Kidney (tissue), 14 donors: ENCODE measurements around the gene GRK1. TPM values are rescaled to one million over a fixed set of nuclear protein-coding genes. Genes with fewer than 3 reads are reported as not detected.

ENCODE experiments used
- DNase-seq, 5 donors: peaks; one replicate each; pipeline ENCODE4 v3.0.0-alpha.2; 2013 to 2020
- FAIRE-seq: peaks from 2 replicates; lab custom pipeline; 2012; peaks lifted over from hg19 to GRCh38; lab: Jason Lieb, UNC
- H3K27ac ChIP-seq, 2 donors: one replicate each; pipeline ENCODE4 v1.7.0; 2013; ENCODE audit warnings: low read depth in 2 of 2, low read length in 2 of 2, inconsistent platforms in 1 of 2
- H3K27me3 ChIP-seq: one replicate; pipeline ENCODE4 v1.7.1; 2013; ENCODE audit warnings: low read length, inconsistent platforms; ENCODE audit not compliant: control insufficient read depth, insufficient read depth
- H3K36me3 ChIP-seq, 3 donors: one replicate each; pipeline versions ENCODE4 v1.7.0 to v1.7.1; 2013; ENCODE audit warnings: low read length in 3 of 3, control low read depth in 1 of 3, inconsistent platforms in 1 of 3; ENCODE audit not compliant: insufficient read depth in 3 of 3, control insufficient read depth in 2 of 3
- H3K4me1 ChIP-seq, 3 donors: one replicate each; pipeline versions ENCODE4 v1.7.0 to v1.7.1; 2013; ENCODE audit warnings: low read length in 3 of 3, inconsistent platforms in 1 of 3, low read depth in 1 of 3; ENCODE audit not compliant: control insufficient read depth in 2 of 3, insufficient read depth in 2 of 3
- H3K4me3 ChIP-seq, 3 donors: one replicate each; pipeline versions ENCODE4 v1.7.0 to v1.8.1; 2013; ENCODE audit warnings: low read length in 3 of 3, control low read depth in 1 of 3, inconsistent platforms in 1 of 3
- H3K9ac ChIP-seq, 3 donors: one replicate each; pipeline versions ENCODE4 v1.7.0 to v1.7.1; 2013; ENCODE audit warnings: low read length in 3 of 3, control low read depth in 1 of 3, inconsistent platforms in 1 of 3
- H3K9me3 ChIP-seq, 3 donors: one replicate each; pipeline versions ENCODE4 v1.7.0 to v1.7.1; 2013; ENCODE audit warnings: low read length in 3 of 3, control low read depth in 1 of 3, inconsistent platforms in 1 of 3; ENCODE audit not compliant: control insufficient read depth in 2 of 3, insufficient read depth in 1 of 3
- intact Hi-C: fragments of 100-400 bp; cut with DNase I; formaldehyde crosslinking; loops from one replicate; pipeline ENCODE4 v1.11.1; 2022
- polyA plus RNA-seq: library from polyadenylated mRNA; stranded (reverse); fragments of 350-450 nt; fragmentation: Illumina TruSeq; extraction: RNeasy Lipid Tissue Mini Kit (QIAGEN cat#74804); gene quantifications from one replicate; pipeline ENCODE4 v1.2.3, GENCODE V29; 2014; ENCODE audit warnings: low read depth, low replicate concordance; ENCODE audit not compliant: insufficient read depth
- total RNA-seq: library from RNA; stranded (reverse); fragmentation: NEBNext Ultra II Directional; extraction: Animal tissue kit (Norgen Biotek cat#: 25700); gene quantifications from one replicate; pipeline ENCODE4 v1.2.1, GENCODE V29; 2021
- TF ChIP-seq, protein P1 (sequence below): IDR thresholded peaks from 3 replicates; pipeline ENCODE4 v1.5.1; 2012; ENCODE audit warnings: mild to moderate bottlenecking, moderate library complexity, borderline replicate concordance; ENCODE audit not compliant: insufficient read depth; ENCODE audit errors: extremely low read depth
- donor health status: control.
- donor health status: control.
- donor health status: control.
- donor health status: control.
- donor health status: control.
- donor health status: DM: yes; HTN: yes; CAD: no.
- donor health status: Normal renal cell carcinoma (clear cell type).

GRK1 gene
- total and polyA plus RNA-seq, 2 donors from 2014 or later: not detected

GRCh38 chr13:113759525-113760137 lies 92.6 kb downstream of the GRK1 start:
- TF ChIP-seq, protein P1, sequence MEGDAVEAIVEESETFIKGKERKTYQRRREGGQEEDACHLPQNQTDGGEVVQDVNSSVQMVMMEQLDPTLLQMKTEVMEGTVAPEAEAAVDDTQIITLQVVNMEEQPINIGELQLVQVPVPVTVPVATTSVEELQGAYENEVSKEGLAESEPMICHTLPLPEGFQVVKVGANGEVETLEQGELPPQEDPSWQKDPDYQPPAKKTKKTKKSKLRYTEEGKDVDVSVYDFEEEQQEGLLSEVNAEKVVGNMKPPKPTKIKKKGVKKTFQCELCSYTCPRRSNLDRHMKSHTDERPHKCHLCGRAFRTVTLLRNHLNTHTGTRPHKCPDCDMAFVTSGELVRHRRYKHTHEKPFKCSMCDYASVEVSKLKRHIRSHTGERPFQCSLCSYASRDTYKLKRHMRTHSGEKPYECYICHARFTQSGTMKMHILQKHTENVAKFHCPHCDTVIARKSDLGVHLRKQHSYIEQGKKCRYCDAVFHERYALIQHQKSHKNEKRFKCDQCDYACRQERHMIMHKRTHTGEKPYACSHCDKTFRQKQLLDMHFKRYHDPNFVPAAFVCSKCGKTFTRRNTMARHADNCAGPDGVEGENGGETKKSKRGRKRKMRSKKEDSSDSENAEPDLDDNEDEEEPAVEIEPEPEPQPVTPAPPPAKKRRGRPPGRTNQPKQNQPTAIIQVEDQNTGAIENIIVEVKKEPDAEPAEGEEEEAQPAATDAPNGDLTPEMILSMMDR: no peak
- Histone ChIP-seq H3K27ac (peak overlapping the region; percentile 6 to 55), H3K27me3 (peaks cover 4% of the 10 kb centered on the region), H3K4me3 (peak overlapping the region; percentile 62 to 85 (median 71)), H3K36me3 (no peaks in the 10 kb centered on the region), H3K9me3 (no peaks in the 10 kb centered on the region), H3K9ac (peak overlapping the region in 2 of 3 donors; percentile 41 to 63), H3K4me1 (no peaks in the 10 kb centered on the region)
- intact Hi-C loops: no loop called here
- DNase-seq (peak in 4 of 5 donors; percentile 29 to 65 (median 36)), FAIRE-seq (no peak)

DNA sequence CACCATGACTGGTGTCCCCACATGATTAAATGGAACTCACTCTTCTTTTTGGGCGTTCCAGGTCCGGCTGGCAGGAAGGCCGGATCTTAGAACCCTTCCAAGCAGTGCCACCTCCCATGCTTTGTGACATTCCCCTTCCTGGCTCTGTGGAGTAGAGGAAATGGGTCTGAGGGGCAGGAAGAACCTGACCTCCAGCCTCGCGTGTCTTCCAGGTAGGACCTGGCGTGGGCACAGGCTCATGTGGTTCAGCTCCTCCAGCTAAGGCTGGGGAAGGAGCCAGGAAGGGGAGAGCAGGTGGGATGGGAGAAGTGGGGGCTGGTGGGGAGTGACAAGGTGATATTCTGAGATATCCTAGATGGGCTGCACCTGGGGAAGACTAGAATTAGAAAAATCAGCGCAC lies 94.1 kb downstream of the GRK1 start:
- Histone ChIP-seq H3K27me3 (peaks cover 4% of the 10 kb centered on the region), H3K9me3 (no peaks in the 10 kb centered on the region), H3K9ac (no peak overlapping the region), H3K36me3 (no peaks in the 10 kb centered on the region), H3K27ac (no peak overlapping the region), H3K4me1 (no peaks in the 10 kb centered on the region), H3K4me3 (no peak overlapping the region)
- intact Hi-C loops: no loop called here
- DNase-seq (peak in 1 of 5 donors; percentile 16), FAIRE-seq (no peak)
- TF ChIP-seq, protein P1: no peak

DNA sequence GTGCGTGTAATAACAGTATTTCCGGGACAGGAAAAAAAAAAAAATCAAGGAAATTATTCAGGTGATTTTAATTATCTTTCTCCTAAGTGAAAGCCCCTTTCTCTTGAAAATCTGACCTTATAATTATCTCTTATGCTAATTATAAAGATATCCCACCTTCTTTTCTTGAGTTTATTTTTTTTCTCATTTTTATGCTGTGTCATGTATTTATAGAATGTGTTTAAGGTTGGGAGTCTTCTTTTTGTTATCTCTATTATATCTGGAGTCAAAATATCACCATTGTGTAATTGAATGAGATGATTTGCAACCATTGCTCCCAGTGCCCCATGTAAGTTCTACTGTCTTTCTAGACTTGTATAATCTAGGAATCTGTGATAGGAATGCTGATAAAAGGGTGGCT lies 95.1 kb downstream of the GRK1 start:
- Histone ChIP-seq H3K27ac (no peak overlapping the region), H3K27me3 (peaks cover 4% of the 10 kb centered on the region), H3K4me1 (no peaks in the 10 kb centered on the region), H3K4me3 (no peak overlapping the region), H3K9me3 (no peaks in the 10 kb centered on the region), H3K36me3 (no peaks in the 10 kb centered on the region), H3K9ac (no peak overlapping the region)
- intact Hi-C loops: no loop called here
- no peak for FAIRE-seq
- TF ChIP-seq, protein P1: no peak
- no peak for DNase-seq
